Gastroesophageal sphincter (tissue), 4 donors: ENCODE results near the gene RBM17. TPM values are rescaled to one million over a fixed set of nuclear protein-coding genes. Genes with fewer than 3 reads are reported as not detected.

ENCODE experiments used
- ATAC-seq: fragments of 150-250 bp; one replicate; pipeline ENCODE4 v1.9.1; 2016; ENCODE audit warnings: mild to moderate bottlenecking, moderate library complexity
- H3K27ac ChIP-seq, 4 donors: fragments of 200-600 bp; sonication (generic) in 3 of 4; 1 replicate in 3 of 4; 2 replicates in 1 of 4; pipeline ENCODE4 v1.5.1; 2016 to 2019
- H3K27me3 ChIP-seq: fragments of 200-600 bp; sonication (generic); one replicate; pipeline ENCODE4 v1.5.1; 2019
- H3K36me3 ChIP-seq, 2 donors: fragments of 200-600 bp; sonication (generic); one replicate each; pipeline ENCODE4 v1.5.1; 2019; ENCODE audit warnings: control low read depth in 1 of 2
- H3K4me1 ChIP-seq, 3 donors: fragments of 200-600 bp; sonication (generic); 1 replicate in 2 of 3; 2 replicates in 1 of 3; pipeline ENCODE4 v1.5.1; 2016 to 2019; ENCODE audit warnings: control low read depth in 2 of 3
- H3K4me3 ChIP-seq, 2 donors: fragments of 200-600 bp; sonication (generic); one replicate each; pipeline ENCODE4 v1.5.1; 2019; ENCODE audit warnings: mild to moderate bottlenecking in 1 of 2, moderate library complexity in 1 of 2
- H3K9me3 ChIP-seq, 3 donors: fragments of 200-600 bp; sonication (generic); one replicate each; pipeline ENCODE4 v1.5.1; 2017 to 2019; ENCODE audit warnings: control low read depth in 2 of 3
- EP300 ChIP-seq: sonication (generic); formaldehyde crosslinking; IDR thresholded peaks from one replicate; pipeline ENCODE4 v1.6.1; 2017; ENCODE audit warnings: antibody characterized with exemption, mild to moderate bottlenecking
- POLR2A ChIP-seq, 2 donors: fragments of 450-650 bp; IDR thresholded peaks; one replicate each; pipeline ENCODE4 v1.6.1; 2017; ENCODE audit warnings: antibody characterized with exemption in 2 of 2, mild to moderate bottlenecking in 2 of 2, moderate library complexity in 1 of 2
- POLR2AphosphoS5 ChIP-seq: sonication (generic); formaldehyde crosslinking; IDR thresholded peaks from one replicate; pipeline ENCODE4 v1.6.1; 2017; ENCODE audit warnings: antibody characterized with exemption
- WGBS, 2 donors: methylation state at CpG; one replicate each; pipeline ENCODE4 v1.1.5; 2018; ENCODE audit warnings: low coverage in 1 of 2; 5-methylcytosine and 5-hydroxymethylcytosine counted together
- total RNA-seq, 4 donors: library from RNA; depleted of rRNA; stranded (reverse); fragments of >200 nt; gene quantifications; one replicate each; pipeline ENCODE4 v1.1.0, GENCODE V29; 2016
- TF ChIP-seq, protein P1 (sequence below), 4 experiments: fragments of 200-600 bp in 2 of 4; fragments of 450-650 bp in 2 of 4; sonication (generic) in 1 of 4; IDR thresholded peaks; one replicate each; pipeline ENCODE4 v1.5.1; 2017 to 2019; ENCODE audit warnings: antibody characterized with exemption in 4 of 4, mild to moderate bottlenecking in 2 of 4, moderate library complexity in 2 of 4

The RBM17 gene
- total RNA-seq, 4 donors from 2014 or later, result 51.0 to 72.9 (median 66.7) TPM

DNA sequence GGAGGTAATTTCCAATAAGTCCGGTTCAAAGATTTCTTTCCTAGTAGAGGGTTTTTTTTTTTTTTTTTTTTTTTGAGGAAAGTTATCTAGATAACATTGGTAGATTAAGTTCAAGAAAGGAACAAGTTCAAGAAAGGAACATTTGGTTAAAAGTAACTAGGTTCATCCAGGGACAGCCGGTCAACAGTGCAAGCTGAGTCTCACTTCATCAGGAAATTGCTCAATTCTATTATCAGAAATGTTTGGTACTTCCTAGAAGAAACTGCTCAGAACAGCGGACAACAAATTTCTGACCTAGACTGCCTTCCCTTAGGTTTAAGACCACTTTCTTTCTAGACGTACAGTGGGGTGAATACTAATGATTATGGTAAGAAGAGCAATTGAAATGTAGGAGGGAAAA is 23.0 kb upstream of the RBM17 start:
- WGBS, 2 donors, result 54 to 62% methylated on average over 4 of the region's 4 CpGs
- peaks cover 2% of the 10 kb centered on the region for H3K27me3 ChIP-seq
- TF ChIP-seq, protein P1, sequence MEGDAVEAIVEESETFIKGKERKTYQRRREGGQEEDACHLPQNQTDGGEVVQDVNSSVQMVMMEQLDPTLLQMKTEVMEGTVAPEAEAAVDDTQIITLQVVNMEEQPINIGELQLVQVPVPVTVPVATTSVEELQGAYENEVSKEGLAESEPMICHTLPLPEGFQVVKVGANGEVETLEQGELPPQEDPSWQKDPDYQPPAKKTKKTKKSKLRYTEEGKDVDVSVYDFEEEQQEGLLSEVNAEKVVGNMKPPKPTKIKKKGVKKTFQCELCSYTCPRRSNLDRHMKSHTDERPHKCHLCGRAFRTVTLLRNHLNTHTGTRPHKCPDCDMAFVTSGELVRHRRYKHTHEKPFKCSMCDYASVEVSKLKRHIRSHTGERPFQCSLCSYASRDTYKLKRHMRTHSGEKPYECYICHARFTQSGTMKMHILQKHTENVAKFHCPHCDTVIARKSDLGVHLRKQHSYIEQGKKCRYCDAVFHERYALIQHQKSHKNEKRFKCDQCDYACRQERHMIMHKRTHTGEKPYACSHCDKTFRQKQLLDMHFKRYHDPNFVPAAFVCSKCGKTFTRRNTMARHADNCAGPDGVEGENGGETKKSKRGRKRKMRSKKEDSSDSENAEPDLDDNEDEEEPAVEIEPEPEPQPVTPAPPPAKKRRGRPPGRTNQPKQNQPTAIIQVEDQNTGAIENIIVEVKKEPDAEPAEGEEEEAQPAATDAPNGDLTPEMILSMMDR (IDR thresholded peaks at IDR 0.05), result no peak
- no peak for TF ChIP-seq POLR2AphosphoS5
- TF ChIP-seq POLR2A (IDR thresholded peaks at IDR 0.05), result no peak
- no peak for TF ChIP-seq EP300
- H3K4me1 ChIP-seq, result peaks cover 0 to 7% (median 0%) of the 10 kb centered on the region in 3 donors
- peak; percentile 65 for ATAC-seq
- no peaks in the 10 kb centered on the region for H3K36me3 ChIP-seq
- no peaks in the 10 kb centered on the region for H3K9me3 ChIP-seq
- H3K27ac ChIP-seq, result peak overlapping the region in 2 of 4 donors; percentile 24 to 26
- no peak overlapping the region for H3K4me3 ChIP-seq

DNA sequence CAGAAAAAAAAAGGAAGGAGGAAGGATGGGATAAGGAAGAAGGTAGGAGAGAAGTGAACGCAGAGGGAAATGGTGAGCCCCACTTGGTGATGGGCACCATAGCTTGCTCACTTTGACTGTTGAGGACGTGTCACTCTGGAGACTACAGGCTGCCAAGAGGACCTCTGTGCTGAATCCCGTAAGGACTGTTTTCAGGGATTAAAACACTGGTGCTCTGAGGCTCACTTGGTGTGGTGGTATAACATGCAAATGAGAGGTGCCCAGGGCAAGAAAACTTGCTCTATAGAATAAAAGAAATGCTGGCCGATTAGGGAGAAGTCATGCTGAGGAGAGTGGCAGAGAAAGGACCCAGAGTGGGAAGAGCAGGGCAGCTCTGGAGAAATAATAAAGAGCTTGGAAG is 21.4 kb upstream of the RBM17 start:
- no peak for ATAC-seq
- Histone ChIP-seq H3K4me1 (peaks cover 0 to 7% (median 0%) of the 10 kb centered on the region in 3 donors), H3K27ac (no peak overlapping the region), H3K9me3 (no peaks in the 10 kb centered on the region), H3K27me3 (peaks cover 2% of the 10 kb centered on the region), H3K36me3 (no peaks in the 10 kb centered on the region), H3K4me3 (no peak overlapping the region)
- TF ChIP-seq EP300 (no peak), POLR2A (IDR thresholded peaks at IDR 0.05) (no peak), POLR2AphosphoS5 (no peak)
- TF ChIP-seq, protein P1 (IDR thresholded peaks at IDR 0.05), result no peak
- WGBS, 2 donors, result 59 to 85% methylated on average over 3 to 4 of the region's 4 CpGs

DNA sequence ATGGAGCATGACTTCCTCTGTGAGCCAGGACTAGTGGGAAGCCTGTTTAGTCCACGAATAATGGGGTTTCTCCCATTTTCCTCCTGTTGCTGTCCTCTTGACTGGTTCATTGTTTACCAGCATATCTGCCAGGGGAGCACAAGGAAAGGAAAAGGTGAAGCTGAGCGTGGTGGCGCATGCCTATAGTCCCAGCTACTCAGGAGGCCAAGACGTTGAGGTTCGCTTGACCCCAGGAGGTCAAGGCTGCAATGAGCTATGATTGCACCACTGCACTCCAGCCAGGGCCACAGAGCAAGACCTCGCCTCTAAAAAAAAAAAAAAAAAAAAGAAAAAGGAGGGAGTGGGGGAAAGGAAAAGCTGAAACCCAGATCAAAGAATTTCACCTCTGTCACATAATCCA is 20.8 kb upstream of the RBM17 start:
- peaks cover 0 to 7% (median 0%) of the 10 kb centered on the region in 3 donors for H3K4me1 ChIP-seq
- TF ChIP-seq, protein P1 (IDR thresholded peaks at IDR 0.05), result no peak
- TF ChIP-seq POLR2AphosphoS5, result no peak
- TF ChIP-seq EP300, result no peak
- TF ChIP-seq POLR2A (IDR thresholded peaks at IDR 0.05), result no peak
- H3K9me3 ChIP-seq, result no peaks in the 10 kb centered on the region
- WGBS, 2 donors, result 58 to 70% methylated on average over 1 to 2 of the region's 6 CpGs
- peaks cover 2% of the 10 kb centered on the region for H3K27me3 ChIP-seq
- no peak overlapping the region for H3K27ac ChIP-seq
- no peaks in the 10 kb centered on the region for H3K36me3 ChIP-seq
- H3K4me3 ChIP-seq, result no peak overlapping the region
- no peak for ATAC-seq

DNA sequence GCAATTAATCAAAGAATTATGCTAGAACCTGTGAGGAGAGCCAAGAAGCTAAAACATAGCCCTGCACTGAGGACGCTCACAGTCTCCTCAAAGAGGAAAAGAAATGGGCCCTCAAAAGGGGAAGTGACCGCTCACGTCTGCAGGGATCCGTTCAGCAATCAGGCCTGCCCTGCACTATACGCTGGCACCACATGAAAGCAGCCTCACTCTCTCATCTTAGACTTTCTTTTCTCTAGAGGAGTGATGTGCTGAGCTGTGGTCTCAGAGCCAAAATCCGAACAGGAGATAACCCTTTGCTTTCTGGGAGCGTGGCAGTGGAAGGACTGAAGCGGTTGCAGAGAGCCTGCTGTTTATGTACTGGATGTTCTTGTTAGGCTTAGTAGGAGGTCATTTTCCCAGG is 20.4 kb upstream of the RBM17 start:
- Histone ChIP-seq H3K4me1 (peaks cover 0 to 7% (median 0%) of the 10 kb centered on the region in 3 donors), H3K9me3 (no peaks in the 10 kb centered on the region), H3K27me3 (peaks cover 2% of the 10 kb centered on the region), H3K4me3 (no peak overlapping the region), H3K36me3 (no peaks in the 10 kb centered on the region), H3K27ac (no peak overlapping the region)
- WGBS, 2 donors, result 59 to 62% methylated on average over 5 to 8 of the region's 8 CpGs
- ATAC-seq, result no peak
- TF ChIP-seq EP300, result no peak
- no peak for TF ChIP-seq POLR2AphosphoS5
- no peak for TF ChIP-seq POLR2A (IDR thresholded peaks at IDR 0.05)
- TF ChIP-seq, protein P1 (IDR thresholded peaks at IDR 0.05), result no peak

DNA sequence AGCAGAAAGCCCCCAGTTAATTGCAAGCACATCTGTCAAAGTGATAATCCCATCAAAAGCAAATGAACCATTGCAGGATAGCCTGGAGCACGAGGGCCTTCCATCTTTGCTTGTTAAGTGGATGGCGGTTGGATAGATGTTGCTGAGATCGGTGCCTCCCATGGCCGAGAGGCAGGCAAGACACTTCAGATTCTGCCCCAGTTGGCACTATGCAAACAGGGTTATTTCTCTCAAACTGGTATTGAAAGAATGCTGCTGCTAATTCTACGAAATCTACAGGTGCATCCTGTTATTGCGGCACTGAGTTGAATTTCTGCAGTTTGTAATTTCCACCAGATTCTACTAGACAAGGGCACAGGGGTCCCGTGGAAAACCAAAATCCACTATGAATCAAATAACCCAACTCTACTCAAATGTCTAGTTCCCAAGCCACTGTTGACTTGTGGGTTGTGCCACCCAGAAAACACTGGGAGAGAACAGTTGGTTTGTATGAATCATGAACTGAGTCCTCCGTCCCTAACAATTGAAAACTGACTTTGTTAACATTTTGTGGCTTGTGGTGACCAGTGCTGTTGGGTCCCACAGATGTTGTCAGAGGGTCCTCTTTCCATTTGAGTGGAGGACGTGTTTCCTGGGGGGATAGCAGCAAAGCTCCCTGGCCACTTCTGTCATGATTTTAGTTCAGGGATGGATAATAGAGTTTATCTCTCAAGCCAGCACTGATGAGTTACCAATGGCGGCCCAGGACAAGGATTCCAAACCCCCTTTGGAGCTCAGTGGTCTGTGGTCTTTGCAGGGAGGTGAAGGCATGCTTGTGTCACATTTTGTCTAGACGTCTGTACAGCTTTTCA is 19.5 kb upstream of the RBM17 start:
- H3K27me3 ChIP-seq, result peaks cover 3% of the 10 kb centered on the region
- H3K4me3 ChIP-seq, result no peak overlapping the region
- ATAC-seq, result no peak
- no peaks in the 10 kb centered on the region for H3K36me3 ChIP-seq
- TF ChIP-seq EP300 (no peak), POLR2A (IDR thresholded peaks at IDR 0.05) (no peak), POLR2AphosphoS5 (no peak)
- TF ChIP-seq, protein P1 (IDR thresholded peaks at IDR 0.05), result no peak
- H3K4me1 ChIP-seq, result peaks cover 0 to 7% (median 0%) of the 10 kb centered on the region in 3 donors
- WGBS, 2 donors, result 77% methylated on average over 8 to 10 of the region's 11 CpGs
- no peak overlapping the region for H3K27ac ChIP-seq
- H3K9me3 ChIP-seq, result no peaks in the 10 kb centered on the region
